ENCODE measurements around the gene ADCK1. TPM values are rescaled to one million over a fixed set of nuclear protein-coding genes. Genes with fewer than 3 reads are reported as not detected.
"Not testable (repeated sequence)": the region's sequence is repeated elsewhere in the genome, so short reads cannot be mapped to it uniquely, and the experiment has no call there.

The ADCK1 gene
- total RNA-seq, 2 donors from 2014 or later, result 9.6 to 10.1 TPM

- no peaks in the 10 kb centered on the region for H3K27me3 ChIP-seq (replicated peaks; ENCODE audit: insufficient read depth)
- DNase-seq (ENCODE audit: low spot score), result no peak
- H3K9me3 ChIP-seq, result no peaks in the 10 kb centered on the region
- WGBS, result 93% methylated on average over 3 of the region's 3 CpGs
- no peak overlapping the region for H3K4me3 ChIP-seq
- intact Hi-C loops (cut with DNase I), result no loop called here
- H3K36me3 ChIP-seq, result no peaks in the 10 kb centered on the region
- no peak overlapping the region for H3K27ac ChIP-seq
- no peaks in the 10 kb centered on the region for H3K4me1 ChIP-seq (replicated peaks)
- no peak for TF ChIP-seq POLR2A (IDR thresholded peaks at IDR 0.05)
- TF ChIP-seq CTCF (IDR thresholded peaks at IDR 0.05), result no peak
- no peak for TF ChIP-seq POLR2AphosphoS5 (IDR thresholded peaks at IDR 0.05)
These were observed 86.1 kb downstream of the ADCK1 start for GRCh38 chr14:77886010-77886409.

GRCh38 chr14:77888903-77889302 is 89.0 kb downstream of the ADCK1 start:
- DNase-seq (ENCODE audit: low spot score); H3K4me3 ChIP-seq; H3K4me1 ChIP-seq (replicated peaks); H3K36me3 ChIP-seq; intact Hi-C loops (cut with DNase I); H3K9me3 ChIP-seq; H3K27ac ChIP-seq; H3K27me3 ChIP-seq (replicated peaks; ENCODE audit: insufficient read depth): not testable (repeated sequence)
- WGBS, result 95% methylated on average over 3 of the region's 3 CpGs

- WGBS, result 92% methylated on average over 3 of the region's 3 CpGs
- DNase-seq (ENCODE audit: low spot score), result no peak
- Histone ChIP-seq H3K9me3 (no peaks in the 10 kb centered on the region), H3K36me3 (no peaks in the 10 kb centered on the region), H3K27me3 (replicated peaks; ENCODE audit: insufficient read depth) (no peaks in the 10 kb centered on the region), H3K4me3 (no peak overlapping the region), H3K4me1 (replicated peaks) (no peaks in the 10 kb centered on the region), H3K27ac (no peak overlapping the region)
- intact Hi-C loops (cut with DNase I), result no loop called here
- TF ChIP-seq POLR2AphosphoS5 (IDR thresholded peaks at IDR 0.05), result no peak
- TF ChIP-seq POLR2A (IDR thresholded peaks at IDR 0.05), result no peak
- no peak for TF ChIP-seq CTCF (IDR thresholded peaks at IDR 0.05)
These were observed 90.1 kb downstream of the ADCK1 start for GRCh38 chr14:77889971-77890442.

- 83% methylated on average over 4 of the region's 4 CpGs for whole genome bisulfite sequencing
- Histone ChIP-seq H3K4me1 (replicated peaks) (no peaks in the 10 kb centered on the region), H3K27ac (no peak overlapping the region), H3K27me3 (replicated peaks; ENCODE audit: insufficient read depth) (no peaks in the 10 kb centered on the region), H3K4me3 (no peak overlapping the region), H3K36me3 (no peaks in the 10 kb centered on the region), H3K9me3 (no peaks in the 10 kb centered on the region)
- no peak for DNase-seq (ENCODE audit: low spot score)
- intact Hi-C loops (cut with DNase I), result no loop called here
- TF ChIP-seq CTCF (IDR thresholded peaks at IDR 0.05), result no peak
- TF ChIP-seq POLR2AphosphoS5 (IDR thresholded peaks at IDR 0.05), result no peak
- TF ChIP-seq POLR2A (IDR thresholded peaks at IDR 0.05), result no peak
These were observed 91.0 kb downstream of the ADCK1 start for GRCh38 chr14:77890873-77891272.

- TF ChIP-seq POLR2A (IDR thresholded peaks at IDR 0.05) (no peak), CTCF (IDR thresholded peaks at IDR 0.05) (no peak), POLR2AphosphoS5 (IDR thresholded peaks at IDR 0.05) (no peak)
- intact Hi-C loops (cut with DNase I), result no loop called here
- Histone ChIP-seq H3K4me1 (replicated peaks) (no peaks in the 10 kb centered on the region), H3K9me3 (no peaks in the 10 kb centered on the region), H3K36me3 (no peaks in the 10 kb centered on the region), H3K4me3 (no peak overlapping the region), H3K27ac (no peak overlapping the region), H3K27me3 (replicated peaks; ENCODE audit: insufficient read depth) (no peaks in the 10 kb centered on the region)
- whole genome bisulfite sequencing, result 96% methylated on average over 4 of the region's 4 CpGs
- no peak for DNase-seq (ENCODE audit: low spot score)
These were observed 92.5 kb downstream of the ADCK1 start for GRCh38 chr14:77892381-77892871.
